HUES48 (cell line): ENCODE results near the gene GAREM1.
"Not testable (repeated sequence)": the region's sequence is repeated elsewhere in the genome, so short reads cannot be mapped to it uniquely, and the experiment has no call there.

Experiments used
- H3K27ac ChIP-seq: one replicate; pipeline ENCODE4 v1.7.0; 2013; ENCODE audit warnings: low read depth, low read length, inconsistent platforms
- H3K27me3 ChIP-seq: 2 replicates; pipeline ENCODE4 v1.6.1; 2013; ENCODE audit warnings: mild to moderate bottlenecking, low read length; ENCODE audit not compliant: control insufficient read depth, insufficient read depth
- H3K36me3 ChIP-seq: 2 replicates; pipeline ENCODE4 v1.6.1; 2013; ENCODE audit warnings: low read length; ENCODE audit not compliant: control insufficient read depth, insufficient read depth
- H3K4me1 ChIP-seq: 2 replicates; pipeline ENCODE4 v1.6.1; 2013; ENCODE audit warnings: mild to moderate bottlenecking, low read length; ENCODE audit not compliant: control insufficient read depth, insufficient read depth
- H3K4me3 ChIP-seq: 2 replicates; pipeline ENCODE4 v1.5.1; 2013; ENCODE audit warnings: mild to moderate bottlenecking, low read depth, low read length
- H3K9ac ChIP-seq: 2 replicates; pipeline ENCODE4 v1.6.1; 2013; ENCODE audit warnings: mild to moderate bottlenecking, low read depth, low read length, moderate library complexity
- H3K9me3 ChIP-seq: 2 replicates; pipeline ENCODE4 v1.6.1; 2013; ENCODE audit warnings: low read length; ENCODE audit not compliant: control insufficient read depth, insufficient read depth

Gene GAREM1

GRCh38 chr18:32476106-32476505, 5.4 kb upstream of the GAREM1 start:
- no peak overlapping the region for H3K9ac ChIP-seq
- peaks cover 8% of the 10 kb centered on the region for H3K4me1 ChIP-seq
- no peak overlapping the region for H3K27ac ChIP-seq
- H3K9me3 ChIP-seq, result no peaks in the 10 kb centered on the region
- H3K36me3 ChIP-seq, result no peaks in the 10 kb centered on the region
- H3K27me3 ChIP-seq, result peaks cover 21% of the 10 kb centered on the region
- no peak overlapping the region for H3K4me3 ChIP-seq

- not testable (repeated sequence) for H3K9ac ChIP-seq, H3K36me3 ChIP-seq, H3K4me3 ChIP-seq, H3K27ac ChIP-seq, H3K9me3 ChIP-seq, H3K4me1 ChIP-seq
- H3K27me3 ChIP-seq, result peaks cover 21% of the 10 kb centered on the region
Measured at GRCh38 chr18:32475069-32475468, 4.4 kb upstream of the GAREM1 start.

- Histone ChIP-seq H3K9ac (no peak overlapping the region), H3K27me3 (peaks cover 34% of the 10 kb centered on the region), H3K36me3 (no peaks in the 10 kb centered on the region), H3K27ac (no peak overlapping the region), H3K9me3 (no peaks in the 10 kb centered on the region), H3K4me1 (peaks cover 17% of the 10 kb centered on the region), H3K4me3 (no peak overlapping the region)
Measured at GRCh38 chr18:32473325-32473724, 2.6 kb upstream of the GAREM1 start.

- H3K27ac ChIP-seq, result no peak overlapping the region
- H3K9me3 ChIP-seq, result no peaks in the 10 kb centered on the region
- H3K4me3 ChIP-seq, result no peak overlapping the region
- H3K9ac ChIP-seq, result no peak overlapping the region
- H3K4me1 ChIP-seq, result peaks cover 17% of the 10 kb centered on the region
- H3K27me3 ChIP-seq, result peaks cover 37% of the 10 kb centered on the region
- H3K36me3 ChIP-seq, result no peaks in the 10 kb centered on the region
Measured at GRCh38 chr18:32472841-32473240, 2.2 kb upstream of the GAREM1 start.

GRCh38 chr18:32470460-32470713, 295 bp downstream of the GAREM1 start:
- Histone ChIP-seq H3K4me1 (peaks cover 25% of the 10 kb centered on the region), H3K9ac (peak overlapping the region; percentile 69; the same call in 1 of the 2 replicates), H3K4me3 (peak overlapping the region; percentile 83), H3K36me3 (no peaks in the 10 kb centered on the region), H3K27me3 (peaks cover 37% of the 10 kb centered on the region), H3K9me3 (no peaks in the 10 kb centered on the region), H3K27ac (peak overlapping the region; percentile 64)

- Histone ChIP-seq H3K27ac (no peak overlapping the region), H3K36me3 (no peaks in the 10 kb centered on the region), H3K4me3 (peak overlapping the region; percentile 83), H3K9me3 (no peaks in the 10 kb centered on the region), H3K4me1 (peaks cover 30% of the 10 kb centered on the region), H3K27me3 (peaks cover 37% of the 10 kb centered on the region), H3K9ac (peak overlapping the region; percentile 33; the same call in 1 of the 2 replicates)
Measured at GRCh38 chr18:32469691-32470459, 807 bp downstream of the GAREM1 start.

GRCh38 chr18:32469190-32469651, 1.5 kb downstream of the GAREM1 start:
- Histone ChIP-seq H3K36me3 (no peaks in the 10 kb centered on the region), H3K27ac (no peak overlapping the region), H3K9ac (no peak overlapping the region), H3K9me3 (no peaks in the 10 kb centered on the region), H3K27me3 (peaks cover 37% of the 10 kb centered on the region), H3K4me3 (peak overlapping the region; percentile 83), H3K4me1 (peaks cover 30% of the 10 kb centered on the region)

- peaks cover 30% of the 10 kb centered on the region for H3K4me1 ChIP-seq
- no peaks in the 10 kb centered on the region for H3K36me3 ChIP-seq
- no peak overlapping the region for H3K27ac ChIP-seq
- no peak overlapping the region for H3K9ac ChIP-seq
- peaks cover 36% of the 10 kb centered on the region for H3K27me3 ChIP-seq
- no peaks in the 10 kb centered on the region for H3K9me3 ChIP-seq
- no peak overlapping the region for H3K4me3 ChIP-seq
Measured at GRCh38 chr18:32468147-32468845, 2.4 kb downstream of the GAREM1 start.

GRCh38 chr18:32461709-32462272, 8.9 kb downstream of the GAREM1 start:
- H3K4me1 ChIP-seq, result peaks cover 26% of the 10 kb centered on the region
- no peaks in the 10 kb centered on the region for H3K36me3 ChIP-seq
- no peak overlapping the region for H3K9ac ChIP-seq
- H3K27ac ChIP-seq, result no peak overlapping the region
- H3K9me3 ChIP-seq, result no peaks in the 10 kb centered on the region
- no peak overlapping the region for H3K4me3 ChIP-seq
- H3K27me3 ChIP-seq, result no peaks in the 10 kb centered on the region

GRCh38 chr18:32460171-32460731, 10.4 kb downstream of the GAREM1 start:
- Histone ChIP-seq H3K36me3 (no peaks in the 10 kb centered on the region), H3K9ac (no peak overlapping the region), H3K9me3 (no peaks in the 10 kb centered on the region)

More at GRCh38 chr18:32460171-32460731, 10.4 kb downstream of the GAREM1 start:
- Histone ChIP-seq H3K27me3 (no peaks in the 10 kb centered on the region), H3K4me3 (no peak overlapping the region), H3K27ac (no peak overlapping the region), H3K4me1 (peaks cover 16% of the 10 kb centered on the region)
